ENCODE data around the gene EPB41L2.

The EPB41L2 gene

DNA sequence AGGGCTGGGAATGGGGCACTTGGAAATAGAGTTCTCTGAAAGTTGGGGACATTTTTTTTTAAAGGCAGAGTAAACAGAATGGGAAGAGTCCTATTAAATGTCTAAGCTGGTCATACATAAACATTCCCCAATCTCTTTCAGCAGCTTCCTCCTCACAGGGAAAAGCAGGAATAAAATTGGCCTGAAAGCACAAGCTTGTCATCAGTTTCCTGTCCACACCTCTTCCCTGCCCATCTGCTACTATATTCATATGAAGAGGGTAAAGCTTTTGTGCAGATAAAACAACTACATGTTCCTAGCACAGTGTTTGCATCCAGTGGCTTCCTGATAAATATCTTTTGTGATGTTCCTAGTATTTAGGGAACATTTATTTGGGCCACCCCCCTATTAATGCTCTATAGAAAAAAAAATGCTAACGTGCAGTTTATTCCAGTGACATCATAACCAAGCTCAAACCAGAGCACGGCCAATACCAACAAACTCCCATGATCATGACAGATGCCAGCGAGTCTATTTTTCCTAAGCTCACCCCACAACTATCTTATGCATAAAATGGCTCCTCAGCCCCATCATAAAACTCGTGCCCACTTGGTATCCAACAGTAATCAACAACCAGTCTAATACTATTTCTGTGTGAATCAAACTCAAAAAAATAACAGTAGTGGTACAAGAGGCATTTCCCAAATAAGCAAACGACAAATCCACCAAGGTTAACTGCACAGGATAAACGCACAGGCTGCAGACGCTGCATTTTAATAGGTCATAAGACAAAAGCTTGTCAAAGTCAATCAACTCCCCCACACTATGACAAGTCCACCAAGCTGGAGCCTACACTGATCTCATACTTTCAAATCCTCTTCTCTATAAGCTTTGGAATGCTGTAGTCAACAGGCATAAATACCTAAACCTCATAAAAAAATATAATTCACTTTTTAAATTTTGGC is 95.3 kb downstream of the EPB41L2 start:
- Histone ChIP-seq H3K4me3 (ENCODE audit: low read depth, low read length) (peak overlapping the region; percentile 78), H3K4me1 (ENCODE audit: control insufficient read depth, insufficient read depth, low read length, unreplicated experiment) (peaks cover 55% of the 10 kb centered on the region), H3K27ac (ENCODE audit: low read depth, low read length) (0 out of 2 replicates have a peak overlapping the region, but pooled peaks have one; percentile 1), H3K36me3 (ENCODE audit: insufficient read depth, low read length) (no peaks in the 10 kb centered on the region), H3K27me3 (ENCODE audit: insufficient read depth, low read length) (no peaks in the 10 kb centered on the region), H2AFZ (ENCODE audit: low read length, unreplicated experiment) (no peak overlapping the region), H3K79me2 (ENCODE audit: control insufficient read depth, insufficient read depth, low read length, unreplicated experiment) (peaks cover 62% of the 10 kb centered on the region)

DNA sequence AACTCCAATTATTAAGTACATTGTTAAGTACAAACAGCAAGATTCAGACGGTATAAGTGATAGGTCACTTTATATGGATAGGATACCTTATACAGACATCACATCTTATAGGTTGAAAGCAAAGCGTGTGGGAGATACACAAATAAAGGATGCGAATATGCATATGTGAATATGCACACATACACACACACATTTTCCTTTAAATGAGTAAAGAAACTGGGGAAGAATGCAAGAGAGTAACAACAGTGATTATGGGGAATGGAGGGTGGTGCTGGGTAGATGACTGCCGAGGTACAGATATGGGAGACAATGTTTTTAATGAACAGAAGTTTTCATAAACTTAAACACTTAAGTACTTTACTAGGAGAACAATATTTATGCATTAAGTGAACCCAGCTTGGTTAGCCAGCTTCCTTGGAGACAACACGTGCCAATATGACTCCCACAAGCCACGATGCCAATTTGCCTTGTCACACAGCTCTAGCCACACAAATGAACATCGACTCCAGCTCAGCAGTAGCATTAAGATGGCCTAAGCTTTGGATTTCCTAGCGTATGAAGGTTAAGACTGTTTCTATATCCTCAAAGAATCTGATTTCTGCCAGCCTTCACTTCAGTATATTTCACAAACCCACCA is 96.6 kb downstream of the EPB41L2 start:
- Histone ChIP-seq H3K4me1 (ENCODE audit: control insufficient read depth, insufficient read depth, low read length, unreplicated experiment) (peaks cover 55% of the 10 kb centered on the region), H3K79me2 (ENCODE audit: control insufficient read depth, insufficient read depth, low read length, unreplicated experiment) (peaks cover 67% of the 10 kb centered on the region), H3K27ac (ENCODE audit: low read depth, low read length) (no peak overlapping the region), H3K27me3 (ENCODE audit: insufficient read depth, low read length) (no peaks in the 10 kb centered on the region), H2AFZ (ENCODE audit: low read length, unreplicated experiment) (no peak overlapping the region), H3K36me3 (ENCODE audit: insufficient read depth, low read length) (no peaks in the 10 kb centered on the region), H3K4me3 (ENCODE audit: low read depth, low read length) (no peak overlapping the region)

DNA sequence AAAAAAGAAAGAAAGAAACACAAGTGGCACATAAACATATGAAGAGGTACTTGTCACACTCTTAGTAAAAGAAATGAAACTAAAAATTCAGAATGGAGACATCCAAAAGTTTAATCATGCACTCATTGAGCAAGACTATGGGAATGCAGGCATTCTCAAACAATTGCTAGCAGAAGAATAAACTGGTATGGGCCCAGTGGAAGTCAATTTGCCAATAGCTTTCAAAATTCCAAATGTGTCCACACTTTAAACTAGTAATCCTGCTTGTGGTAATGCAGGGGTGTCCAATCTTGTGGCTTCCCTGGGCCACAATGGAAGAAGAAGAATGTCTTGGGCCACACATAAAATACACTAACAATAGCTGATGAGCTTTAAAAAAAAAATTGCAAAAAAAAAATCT is 97.4 kb downstream of the EPB41L2 start:
- H3K4me3 ChIP-seq (ENCODE audit: low read depth, low read length), result 0 out of 2 replicates have a peak overlapping the region, but pooled peaks have one; percentile 43
- no peak overlapping the region for H3K27ac ChIP-seq (ENCODE audit: low read depth, low read length)
- H3K79me2 ChIP-seq (ENCODE audit: control insufficient read depth, insufficient read depth, low read length, unreplicated experiment), result peaks cover 73% of the 10 kb centered on the region
- no peaks in the 10 kb centered on the region for H3K27me3 ChIP-seq (ENCODE audit: insufficient read depth, low read length)
- H2AFZ ChIP-seq (ENCODE audit: low read length, unreplicated experiment), result no peak overlapping the region
- H3K36me3 ChIP-seq (ENCODE audit: insufficient read depth, low read length), result no peaks in the 10 kb centered on the region
- H3K4me1 ChIP-seq (ENCODE audit: control insufficient read depth, insufficient read depth, low read length, unreplicated experiment), result peaks cover 47% of the 10 kb centered on the region

DNA sequence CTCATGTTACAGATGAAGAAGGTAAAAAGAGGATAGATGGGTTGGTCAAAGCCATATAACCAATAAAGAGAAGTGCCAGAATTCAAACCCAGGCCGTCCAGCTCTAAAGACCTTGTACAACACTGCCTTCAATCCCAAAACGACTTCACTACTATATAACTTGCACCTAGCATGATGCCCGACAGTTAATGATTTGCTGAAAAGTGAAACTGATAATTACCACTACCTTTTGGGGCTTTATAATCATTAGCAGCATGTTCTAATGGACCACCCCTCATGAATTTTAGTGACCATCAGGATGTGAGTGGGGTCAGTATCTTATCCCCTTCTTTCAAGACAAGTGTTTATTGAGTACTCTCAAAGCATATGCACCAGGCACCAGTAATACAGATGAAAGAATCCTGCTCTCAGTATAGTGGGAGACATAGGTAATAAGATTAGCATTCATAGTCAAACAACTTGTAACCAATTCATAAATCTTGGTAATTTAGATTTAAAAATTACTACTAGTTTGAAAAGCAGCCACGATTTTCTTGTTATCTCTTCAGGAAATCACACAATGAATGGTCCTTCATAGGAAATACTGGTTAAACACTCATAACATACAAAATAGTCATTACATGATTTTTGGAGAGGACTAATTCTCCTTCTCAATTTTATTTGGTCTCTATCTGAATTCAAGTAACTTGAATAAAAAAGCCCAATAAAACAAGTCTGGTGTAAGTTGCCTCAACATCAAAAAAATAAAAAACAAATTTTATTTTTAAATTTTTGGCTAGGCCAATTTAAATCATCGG is 98.0 kb downstream of the EPB41L2 start:
- Histone ChIP-seq H3K27me3 (ENCODE audit: insufficient read depth, low read length) (no peaks in the 10 kb centered on the region), H3K4me3 (ENCODE audit: low read depth, low read length) (peak overlapping the region; percentile 43; the same call in 1 of the 2 replicates), H3K79me2 (ENCODE audit: control insufficient read depth, insufficient read depth, low read length, unreplicated experiment) (peaks cover 75% of the 10 kb centered on the region), H3K36me3 (ENCODE audit: insufficient read depth, low read length) (no peaks in the 10 kb centered on the region), H3K27ac (ENCODE audit: low read depth, low read length) (0 out of 2 replicates have a peak overlapping the region, but pooled peaks have one; percentile 14), H2AFZ (ENCODE audit: low read length, unreplicated experiment) (no peak overlapping the region), H3K4me1 (ENCODE audit: control insufficient read depth, insufficient read depth, low read length, unreplicated experiment) (peaks cover 45% of the 10 kb centered on the region)

DNA sequence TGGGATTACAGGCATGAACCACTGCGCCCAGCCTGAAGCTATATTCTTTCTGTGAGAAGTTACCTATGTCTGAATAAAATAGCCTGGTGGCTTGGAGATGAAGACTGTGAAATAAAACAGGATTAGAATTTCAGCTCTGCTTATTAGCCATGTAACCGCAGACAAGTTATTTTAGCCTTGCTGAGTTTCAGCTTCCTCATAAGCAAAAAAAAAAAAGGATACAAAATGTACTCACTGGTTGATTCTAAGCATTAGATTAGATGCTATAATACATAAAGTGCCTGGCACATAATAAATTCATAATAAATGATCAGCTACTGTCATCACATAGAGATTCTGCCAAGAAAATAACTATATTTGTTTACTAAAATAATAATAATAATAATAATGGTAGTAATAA is 98.8 kb downstream of the EPB41L2 start:
- Histone ChIP-seq H3K36me3 (ENCODE audit: insufficient read depth, low read length) (no peaks in the 10 kb centered on the region), H3K27ac (ENCODE audit: low read depth, low read length) (no peak overlapping the region), H2AFZ (ENCODE audit: low read length, unreplicated experiment) (no peak overlapping the region), H3K4me1 (ENCODE audit: control insufficient read depth, insufficient read depth, low read length, unreplicated experiment) (peaks cover 45% of the 10 kb centered on the region), H3K4me3 (ENCODE audit: low read depth, low read length) (no peak overlapping the region), H3K79me2 (ENCODE audit: control insufficient read depth, insufficient read depth, low read length, unreplicated experiment) (peaks cover 75% of the 10 kb centered on the region), H3K27me3 (ENCODE audit: insufficient read depth, low read length) (no peaks in the 10 kb centered on the region)

DNA sequence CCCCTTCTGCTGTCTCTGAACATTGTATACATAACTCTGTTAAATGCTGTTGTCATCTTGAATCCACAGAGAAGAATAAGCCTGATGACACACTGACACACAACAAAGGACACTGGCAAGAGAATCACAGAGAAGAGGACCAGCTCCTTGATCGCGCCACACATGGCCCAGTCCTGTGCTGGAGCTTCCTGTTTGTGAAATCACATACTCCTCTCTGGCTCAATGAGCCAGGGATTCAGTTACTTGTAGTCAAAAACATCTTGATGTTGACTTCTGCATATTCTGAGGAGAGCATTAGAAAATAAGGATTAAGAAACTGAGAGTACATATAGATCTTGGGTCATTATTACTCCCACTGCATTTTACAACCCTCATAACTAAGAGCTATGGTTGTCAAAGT is 100.1 kb downstream of the EPB41L2 start:
- Histone ChIP-seq H3K27ac (ENCODE audit: low read depth, low read length) (no peak overlapping the region), H3K79me2 (ENCODE audit: control insufficient read depth, insufficient read depth, low read length, unreplicated experiment) (peaks cover 66% of the 10 kb centered on the region), H3K36me3 (ENCODE audit: insufficient read depth, low read length) (no peaks in the 10 kb centered on the region), H3K4me3 (ENCODE audit: low read depth, low read length) (no peak overlapping the region), H3K4me1 (ENCODE audit: control insufficient read depth, insufficient read depth, low read length, unreplicated experiment) (peaks cover 32% of the 10 kb centered on the region), H2AFZ (ENCODE audit: low read length, unreplicated experiment) (no peak overlapping the region), H3K27me3 (ENCODE audit: insufficient read depth, low read length) (no peaks in the 10 kb centered on the region)

DNA sequence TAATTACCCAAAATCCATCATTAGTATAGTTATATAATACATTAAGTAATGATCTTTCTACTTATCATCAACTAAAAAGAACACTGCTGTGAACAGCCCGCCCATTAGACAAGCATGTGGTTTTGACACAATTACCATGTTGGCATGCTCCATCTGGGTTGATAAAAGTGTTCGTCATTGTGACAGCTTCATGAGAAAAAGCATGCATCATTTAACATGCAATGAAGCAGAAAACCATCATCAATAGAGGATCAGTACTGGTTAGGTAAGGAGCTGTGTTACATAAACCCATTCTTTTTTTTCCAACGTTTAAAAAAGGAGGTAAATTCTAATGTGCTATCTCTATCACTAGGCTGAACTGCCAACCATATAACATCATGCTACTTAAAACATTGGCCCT is 101.9 kb downstream of the EPB41L2 start:
- peaks cover 48% of the 10 kb centered on the region for H3K79me2 ChIP-seq (ENCODE audit: control insufficient read depth, insufficient read depth, low read length, unreplicated experiment)
- no peaks in the 10 kb centered on the region for H3K36me3 ChIP-seq (ENCODE audit: insufficient read depth, low read length)
- H3K27ac ChIP-seq (ENCODE audit: low read depth, low read length), result no peak overlapping the region
- H2AFZ ChIP-seq (ENCODE audit: low read length, unreplicated experiment), result no peak overlapping the region
- peaks cover 14% of the 10 kb centered on the region for H3K4me1 ChIP-seq (ENCODE audit: control insufficient read depth, insufficient read depth, low read length, unreplicated experiment)
- H3K27me3 ChIP-seq (ENCODE audit: insufficient read depth, low read length), result no peaks in the 10 kb centered on the region
- H3K4me3 ChIP-seq (ENCODE audit: low read depth, low read length), result no peak overlapping the region

DNA sequence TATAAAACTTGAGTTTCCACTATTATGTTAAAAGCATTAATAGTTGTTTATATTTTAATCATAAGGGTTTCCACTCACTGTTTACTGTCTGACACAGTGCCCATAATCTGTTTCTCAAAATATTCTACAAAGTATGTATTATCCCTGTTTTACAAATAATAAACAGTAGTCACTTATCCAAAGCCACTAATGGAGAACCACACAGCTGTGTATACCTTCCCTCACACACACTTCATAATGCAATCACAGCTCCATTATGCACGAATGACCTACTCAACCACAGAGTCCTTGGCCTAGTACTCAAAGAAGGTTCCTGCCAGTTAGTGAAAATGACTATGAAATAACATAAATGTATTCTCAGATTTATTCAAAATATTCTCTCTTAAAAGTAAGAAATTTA is 103.1 kb downstream of the EPB41L2 start:
- Histone ChIP-seq H3K4me3 (ENCODE audit: low read depth, low read length) (no peak overlapping the region), H3K4me1 (ENCODE audit: control insufficient read depth, insufficient read depth, low read length, unreplicated experiment) (peaks cover 4% of the 10 kb centered on the region), H2AFZ (ENCODE audit: low read length, unreplicated experiment) (no peak overlapping the region), H3K27ac (ENCODE audit: low read depth, low read length) (no peak overlapping the region), H3K79me2 (ENCODE audit: control insufficient read depth, insufficient read depth, low read length, unreplicated experiment) (peaks cover 40% of the 10 kb centered on the region), H3K36me3 (ENCODE audit: insufficient read depth, low read length) (peaks cover 5% of the 10 kb centered on the region; the same call in 1 of the 2 replicates), H3K27me3 (ENCODE audit: insufficient read depth, low read length) (no peaks in the 10 kb centered on the region)

DNA sequence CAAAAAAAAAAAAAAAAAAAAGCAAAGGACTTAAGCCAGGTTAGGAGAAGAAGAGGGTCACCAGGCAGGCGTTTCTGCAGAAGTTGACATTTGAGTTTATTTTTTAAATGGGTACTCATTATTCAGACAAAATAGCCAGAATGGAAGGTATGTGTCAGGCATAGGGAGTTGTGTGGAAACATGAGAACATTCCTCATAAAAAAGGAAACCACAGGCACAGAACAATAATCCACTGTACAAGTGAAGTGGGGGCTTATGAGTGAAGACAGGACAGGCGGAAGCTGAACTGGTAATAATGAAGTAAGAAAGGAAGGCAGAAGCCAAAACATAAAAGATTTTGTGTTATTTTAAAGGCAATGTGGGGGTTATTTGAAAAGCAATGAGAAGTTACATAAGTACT is 104.6 kb downstream of the EPB41L2 start:
- Histone ChIP-seq H3K79me2 (ENCODE audit: control insufficient read depth, insufficient read depth, low read length, unreplicated experiment) (peaks cover 26% of the 10 kb centered on the region), H3K27me3 (ENCODE audit: insufficient read depth, low read length) (no peaks in the 10 kb centered on the region), H3K4me1 (ENCODE audit: control insufficient read depth, insufficient read depth, low read length, unreplicated experiment) (no peaks in the 10 kb centered on the region), H3K4me3 (ENCODE audit: low read depth, low read length) (no peak overlapping the region), H2AFZ (ENCODE audit: low read length, unreplicated experiment) (no peak overlapping the region), H3K36me3 (ENCODE audit: insufficient read depth, low read length) (peaks cover 12% of the 10 kb centered on the region), H3K27ac (ENCODE audit: low read depth, low read length) (no peak overlapping the region)

DNA sequence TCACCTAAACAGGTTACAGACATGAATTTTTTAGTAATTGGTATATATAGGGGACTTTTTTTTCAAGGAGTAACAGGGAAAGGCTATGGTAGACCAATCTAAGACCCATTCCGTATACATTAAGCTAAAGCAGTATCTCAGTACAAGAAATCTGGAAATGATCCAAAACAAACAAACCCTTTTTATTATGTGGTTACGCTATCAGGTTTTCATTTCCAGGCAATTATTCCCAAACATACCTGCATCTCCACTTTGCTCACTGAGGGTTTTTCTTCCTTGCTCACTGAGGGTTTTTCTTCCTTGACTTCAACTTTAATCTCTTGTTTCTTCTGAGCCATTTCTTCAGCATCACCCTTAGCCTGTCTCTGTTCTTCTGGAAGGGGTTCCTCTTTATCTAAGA is 107.3 kb downstream of the EPB41L2 start:
- Histone ChIP-seq H2AFZ (ENCODE audit: low read length, unreplicated experiment) (no peak overlapping the region), H3K79me2 (ENCODE audit: control insufficient read depth, insufficient read depth, low read length, unreplicated experiment) (peaks cover 10% of the 10 kb centered on the region), H3K27ac (ENCODE audit: low read depth, low read length) (no peak overlapping the region), H3K36me3 (ENCODE audit: insufficient read depth, low read length) (peaks cover 12% of the 10 kb centered on the region), H3K27me3 (ENCODE audit: insufficient read depth, low read length) (no peaks in the 10 kb centered on the region), H3K4me1 (ENCODE audit: control insufficient read depth, insufficient read depth, low read length, unreplicated experiment) (no peaks in the 10 kb centered on the region), H3K4me3 (ENCODE audit: low read depth, low read length) (no peak overlapping the region)

Data from ACC112 (cell line).